Mucosa of descending colon (tissue), 3 donors: ENCODE data around the gene FAM170B. TPM values are rescaled to one million over a fixed set of nuclear protein-coding genes. Genes with fewer than 3 reads are reported as not detected.

Experiments used
- ATAC-seq: fragments of 200-7000 bp; cut with Tn5 transposase; one replicate; pipeline ENCODE4 v1.9.1; 2020; ENCODE audit warnings: mild to moderate bottlenecking, moderate library complexity
- DNase-seq, 3 donors: peaks; one replicate each; pipeline ENCODE4 v3.0.0-alpha.2; 2020
- H3K36me3 ChIP-seq: fragments of 200-600 bp; one replicate; pipeline ENCODE4 v1.8.0; 2021; ENCODE audit warnings: low read depth, mild to moderate bottlenecking
- H3K4me1 ChIP-seq: fragments of 200-600 bp; one replicate; pipeline ENCODE4 v1.8.0; 2021; ENCODE audit warnings: low read depth, mild to moderate bottlenecking
- H3K4me3 ChIP-seq: fragments of 200-600 bp; one replicate; pipeline ENCODE4 v1.8.0; 2021; ENCODE audit warnings: mild to moderate bottlenecking
- H3K9me3 ChIP-seq: fragments of 200-600 bp; one replicate; pipeline ENCODE4 v1.8.0; 2021; ENCODE audit warnings: mild to moderate bottlenecking
- CTCF ChIP-seq: fragments of 200-600 bp; IDR thresholded peaks from one replicate; pipeline ENCODE4 v1.8.0; 2022; ENCODE audit warnings: antibody characterized with exemption, mild to moderate bottlenecking
- intact Hi-C, 2 donors: fragments of 100-400 bp; cut with DNase I in 1 of 2; cut with micrococcal nuclease in 1 of 2; formaldehyde crosslinking; loops; one replicate each; pipeline versions ENCODE4 v1.11.0 to v1.11.1; 2022; cut with DNase I, micrococcal nuclease
- total RNA-seq, 3 donors: library from RNA; stranded (reverse); fragmentation: NEBNext Ultra II Directional in 2 of 3; extraction: Animal tissue kit (Norgen Biotek cat#: 25700) in 2 of 3; gene quantifications; one replicate each; pipeline versions ENCODE4 v1.2.1 to v1.2.4, GENCODE V29; 2021 to 2023
- donor health status: DM: no; HTN: no; CAD: no; lungs with moderate emphysema.
- donor health status: DM: no; HTN: no; CAD: no.
- donor health status: DM: no; HTN: yes; CAD: no.

Gene FAM170B
- total RNA-seq, 3 donors from 2014 or later: not detected

DNA sequence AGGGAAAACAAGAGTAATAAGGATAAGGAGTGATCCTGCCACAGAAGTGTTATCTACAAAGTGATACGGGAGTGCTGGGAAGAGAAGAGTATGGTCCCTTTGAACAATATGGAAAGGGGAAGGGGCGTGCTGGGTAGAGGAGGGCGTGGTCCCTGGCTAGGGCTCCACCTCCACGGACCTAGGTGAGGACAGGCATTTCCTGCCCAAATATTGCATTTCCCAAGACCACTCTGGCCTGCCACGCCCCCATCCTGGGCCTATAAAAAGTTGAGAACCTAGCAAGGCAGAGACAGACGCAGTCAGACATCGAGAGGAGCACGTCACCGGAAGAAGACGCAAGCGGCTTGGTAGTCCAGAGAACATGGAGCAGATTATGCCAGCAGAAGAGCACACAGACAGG, 41.3 kb downstream of the FAM170B start:
- ATAC-seq (no peak), DNase-seq (no peak)
- H3K9me3 ChIP-seq: no peaks in the 10 kb centered on the region
- TF ChIP-seq CTCF: no peak
- intact Hi-C loops: no loop called here
- peaks cover 2% of the 10 kb centered on the region for H3K4me1 ChIP-seq
- H3K36me3 ChIP-seq: no peaks in the 10 kb centered on the region
- no peak overlapping the region for H3K4me3 ChIP-seq

DNA sequence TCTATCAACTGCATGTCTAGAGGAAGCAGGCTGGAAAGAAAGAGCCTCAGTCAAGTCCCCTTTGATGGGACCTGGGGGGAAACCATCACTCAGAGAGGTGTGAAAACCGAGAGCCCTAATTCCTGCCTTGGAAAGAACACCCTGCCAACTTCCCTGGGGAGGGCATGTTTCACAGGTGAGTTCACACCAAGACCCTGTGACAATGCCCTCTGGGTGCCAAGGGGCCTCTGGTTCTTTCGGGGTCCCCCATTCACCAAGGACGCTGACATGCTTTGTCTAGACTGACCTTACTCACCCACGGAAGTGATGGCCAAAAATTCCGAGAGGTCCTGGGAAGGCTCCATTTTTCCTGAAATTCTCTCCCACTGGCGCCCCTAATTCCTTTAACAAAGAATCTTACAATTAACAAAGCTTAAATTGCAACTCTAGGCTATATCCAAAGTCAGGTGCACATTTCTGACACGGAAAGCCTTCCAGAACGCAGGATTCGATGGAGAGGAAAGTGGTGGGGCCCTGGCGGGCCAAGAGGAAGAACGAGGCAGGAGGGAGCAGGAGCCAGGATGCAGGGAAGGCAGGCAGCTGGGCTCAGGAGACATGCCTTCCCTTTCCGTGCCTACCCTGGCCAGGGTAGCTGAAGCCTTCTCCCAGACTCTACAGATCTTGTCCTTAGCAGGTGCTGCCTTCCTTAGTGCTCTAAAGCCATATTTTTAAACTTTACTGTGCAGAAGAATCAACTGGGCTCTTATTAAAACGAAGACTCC, 42.2 kb downstream of the FAM170B start:
- no peak for ATAC-seq
- peaks cover 8% of the 10 kb centered on the region for H3K9me3 ChIP-seq
- peaks cover 2% of the 10 kb centered on the region for H3K4me1 ChIP-seq
- no peak overlapping the region for H3K4me3 ChIP-seq
- no peak for TF ChIP-seq CTCF
- no peak for DNase-seq
- no peaks in the 10 kb centered on the region for H3K36me3 ChIP-seq
- intact Hi-C loops: no loop called here

DNA sequence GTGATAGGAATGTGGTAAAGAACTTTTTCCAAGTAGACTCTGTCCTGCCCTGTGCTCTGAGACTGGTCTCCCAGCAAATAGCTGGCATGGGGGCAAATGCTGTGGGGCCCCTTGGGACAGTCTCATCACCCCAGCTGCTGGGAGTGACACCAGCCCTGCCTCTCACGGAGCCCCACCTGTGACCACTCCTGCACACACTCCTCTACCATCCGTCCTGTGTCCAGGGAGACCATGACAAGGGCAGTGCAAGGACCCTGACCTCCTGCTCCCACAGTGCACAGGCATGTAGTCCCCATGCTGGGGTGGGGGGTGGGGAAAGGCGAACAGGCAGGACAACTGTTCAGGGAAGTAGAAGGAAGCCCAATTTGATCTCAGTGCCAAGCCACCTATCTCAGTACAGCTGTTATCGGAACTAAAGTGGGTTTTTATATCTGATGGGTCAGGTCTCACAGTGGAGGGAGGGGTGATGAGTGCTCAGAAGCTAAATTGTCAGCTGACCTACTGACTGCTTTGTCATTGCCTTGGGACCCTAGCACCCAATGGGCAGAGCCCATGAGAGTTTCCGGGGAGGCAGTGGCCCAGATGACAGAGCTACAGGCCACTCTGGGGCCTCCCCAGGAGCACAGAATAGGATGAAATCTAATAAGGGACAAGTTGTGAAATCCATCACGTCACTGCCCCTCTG, 43.0 kb downstream of the FAM170B start:
- H3K4me1 ChIP-seq: peaks cover 2% of the 10 kb centered on the region
- no peak for ATAC-seq
- no peak overlapping the region for H3K4me3 ChIP-seq

DNA sequence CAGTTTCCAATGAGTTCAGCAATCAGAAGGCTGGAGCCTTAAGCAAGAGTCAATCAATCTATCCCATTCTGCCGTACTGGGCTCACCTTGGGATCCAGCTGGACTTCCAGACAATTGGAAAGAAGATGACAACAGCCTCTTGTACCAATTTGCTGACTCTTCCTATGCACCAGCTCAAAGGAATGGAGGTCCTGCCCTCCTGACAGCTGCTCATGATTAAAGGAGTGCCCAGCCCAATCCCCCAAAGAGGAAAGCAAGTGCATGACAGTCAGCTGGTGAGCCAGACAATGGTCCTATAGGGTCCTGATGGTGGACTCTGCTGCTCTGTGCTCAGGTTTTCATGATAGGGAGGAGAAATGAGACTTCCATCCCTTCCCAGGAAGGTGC, 43.6 kb downstream of the FAM170B start:
- H3K4me1 ChIP-seq: peaks cover 2% of the 10 kb centered on the region
- DNase-seq (no peak), ATAC-seq (no peak)
- no peaks in the 10 kb centered on the region for H3K36me3 ChIP-seq
- TF ChIP-seq CTCF: no peak
- intact Hi-C loops: no loop called here
- H3K4me3 ChIP-seq: no peak overlapping the region
- H3K9me3 ChIP-seq: peaks cover 10% of the 10 kb centered on the region

More for the DNA sequence above, 43.0 kb downstream of the FAM170B start:
- H3K36me3 ChIP-seq: no peaks in the 10 kb centered on the region
- no peak for DNase-seq
- TF ChIP-seq CTCF: no peak
- peaks cover 10% of the 10 kb centered on the region for H3K9me3 ChIP-seq
- intact Hi-C loops: no loop called here

GRCh38 chr10:49089557-49090188, 44.1 kb downstream of the FAM170B start:
- intact Hi-C loops: no loop called here
- ATAC-seq (no peak), DNase-seq (no peak)
- H3K4me1 ChIP-seq: peaks cover 2% of the 10 kb centered on the region
- TF ChIP-seq CTCF: no peak
- no peaks in the 10 kb centered on the region for H3K36me3 ChIP-seq
- peaks cover 10% of the 10 kb centered on the region for H3K9me3 ChIP-seq
- H3K4me3 ChIP-seq: no peak overlapping the region
